ENCODE results near the gene LSM10. TPM values are rescaled to one million over a fixed set of nuclear protein-coding genes. Genes with fewer than 3 reads are reported as not detected.

The LSM10 gene
- total RNA-seq, 4 donors from 2014 or later: 19.1 to 52.7 (median 49.0) TPM

DNA sequence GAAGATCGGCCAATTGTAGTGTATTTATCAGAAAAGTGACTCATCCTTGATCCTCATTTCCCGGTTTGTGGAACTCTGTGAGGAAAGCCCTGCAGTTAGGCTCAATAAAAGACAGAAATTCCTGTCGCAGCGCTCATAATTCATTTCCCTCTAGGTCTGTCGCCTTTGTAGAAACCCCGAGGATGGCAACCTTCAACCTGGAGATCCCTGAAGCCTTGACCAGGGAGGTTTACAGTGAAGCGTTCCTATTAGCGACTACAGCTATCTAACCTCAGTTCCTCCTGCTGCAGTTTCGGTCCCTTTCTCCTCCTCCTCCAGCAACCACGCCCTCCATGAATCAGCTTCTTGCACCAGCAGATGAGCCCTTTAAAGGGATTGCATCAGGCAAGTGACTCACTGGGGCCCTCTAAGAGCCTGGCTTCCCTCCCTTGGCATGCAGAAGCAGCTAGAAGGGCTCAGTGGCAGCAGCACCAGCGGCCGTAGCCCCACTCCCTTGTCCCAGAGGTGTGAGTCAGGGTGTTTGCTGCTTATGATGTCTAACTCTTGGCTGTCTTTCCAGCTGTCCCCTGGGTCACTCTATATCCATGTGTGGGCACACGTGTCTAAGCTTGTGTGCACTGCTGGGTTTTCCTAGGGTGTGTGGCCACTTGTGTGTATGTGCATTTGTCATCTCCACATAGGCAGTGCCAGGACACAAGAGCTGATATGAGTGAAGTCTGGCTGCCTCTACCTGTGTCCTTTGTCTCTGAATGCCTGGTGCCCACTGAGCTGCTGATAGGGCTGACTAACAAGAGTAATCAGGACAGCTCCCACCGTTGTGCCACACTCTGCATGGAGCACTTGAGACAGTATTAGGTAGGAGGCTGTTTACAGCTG, 11.2 kb downstream of the LSM10 start:
- H3K27me3 ChIP-seq: no peaks in the 10 kb centered on the region
- peak; percentile 96 for DNase-seq
- peaks cover 11 to 12% of the 10 kb centered on the region in 2 donors for H3K36me3 ChIP-seq
- no peaks in the 10 kb centered on the region for H3K9me3 ChIP-seq
- TF ChIP-seq, protein P1, sequence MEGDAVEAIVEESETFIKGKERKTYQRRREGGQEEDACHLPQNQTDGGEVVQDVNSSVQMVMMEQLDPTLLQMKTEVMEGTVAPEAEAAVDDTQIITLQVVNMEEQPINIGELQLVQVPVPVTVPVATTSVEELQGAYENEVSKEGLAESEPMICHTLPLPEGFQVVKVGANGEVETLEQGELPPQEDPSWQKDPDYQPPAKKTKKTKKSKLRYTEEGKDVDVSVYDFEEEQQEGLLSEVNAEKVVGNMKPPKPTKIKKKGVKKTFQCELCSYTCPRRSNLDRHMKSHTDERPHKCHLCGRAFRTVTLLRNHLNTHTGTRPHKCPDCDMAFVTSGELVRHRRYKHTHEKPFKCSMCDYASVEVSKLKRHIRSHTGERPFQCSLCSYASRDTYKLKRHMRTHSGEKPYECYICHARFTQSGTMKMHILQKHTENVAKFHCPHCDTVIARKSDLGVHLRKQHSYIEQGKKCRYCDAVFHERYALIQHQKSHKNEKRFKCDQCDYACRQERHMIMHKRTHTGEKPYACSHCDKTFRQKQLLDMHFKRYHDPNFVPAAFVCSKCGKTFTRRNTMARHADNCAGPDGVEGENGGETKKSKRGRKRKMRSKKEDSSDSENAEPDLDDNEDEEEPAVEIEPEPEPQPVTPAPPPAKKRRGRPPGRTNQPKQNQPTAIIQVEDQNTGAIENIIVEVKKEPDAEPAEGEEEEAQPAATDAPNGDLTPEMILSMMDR (IDR thresholded peaks at IDR 0.05): no peak
- TF ChIP-seq POLR2A (IDR thresholded peaks at IDR 0.05): peak in 1 of 2 donors; percentile 88
- peaks cover 21 to 36% of the 10 kb centered on the region in 2 donors for H3K4me1 ChIP-seq
- peak overlapping the region in 1 of 3 donors; percentile 30 for H3K4me3 ChIP-seq (replicated peaks in 1 of 3)
- WGBS, 2 donors: 1 to 2% methylated on average over 14 of the region's 14 CpGs
- peak overlapping the region; percentile 87 to 98 (median 94) for H3K27ac ChIP-seq
- intact Hi-C loops (cut with DNase I): no loop called here

DNA sequence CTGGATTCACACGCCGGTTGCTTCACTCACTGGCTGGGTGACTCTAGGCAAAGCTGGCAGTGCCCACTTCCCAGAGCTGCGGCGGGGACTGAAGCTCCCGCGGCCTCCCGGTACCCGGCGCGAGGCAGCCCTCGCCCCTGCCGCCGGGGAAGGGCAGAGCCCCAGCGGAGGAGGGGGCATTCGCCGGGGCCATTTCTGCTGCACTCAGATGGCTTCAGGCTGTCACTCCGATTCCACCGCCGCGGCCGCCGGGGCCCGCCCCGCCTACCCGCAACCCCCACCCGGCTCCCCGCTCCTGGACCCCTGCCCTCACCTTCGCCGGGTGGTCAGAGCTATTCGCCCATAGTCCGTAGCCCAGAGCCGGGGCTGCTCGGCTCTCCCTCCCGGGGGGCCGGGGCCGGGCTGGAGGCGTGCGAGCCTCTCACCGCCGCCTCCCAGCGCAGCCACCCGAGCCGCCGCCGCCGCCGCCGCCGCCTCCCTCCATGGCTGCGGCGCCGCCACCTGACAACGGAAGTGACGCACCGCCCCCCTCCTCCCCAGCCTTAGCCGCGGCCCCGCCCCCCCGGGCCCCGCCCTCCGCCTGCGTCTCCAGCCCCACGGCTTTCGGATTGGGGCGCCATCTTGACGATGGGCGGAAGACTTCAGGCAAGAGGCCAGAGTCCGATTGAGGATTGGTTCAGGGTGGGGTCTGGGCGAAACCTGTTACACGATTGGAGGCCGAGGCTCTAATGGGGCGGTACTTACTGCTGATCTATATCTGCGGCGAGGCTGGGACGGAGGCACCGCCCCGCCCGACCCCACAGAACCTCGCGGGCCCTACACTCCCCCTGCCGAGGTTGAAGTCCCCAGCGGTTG, 12.1 kb downstream of the LSM10 start, which contains the start of gene STK40:
STK40 (minus strand) TSS at position 515 of the 855 bp plus-strand sequence. CDS start 24,592 bp downstream, outside the sequence.
- intact Hi-C loops (cut with DNase I): no loop called here
- H3K36me3 ChIP-seq: peaks cover 3 to 4% of the 10 kb centered on the region in 2 donors
- H3K4me1 ChIP-seq: peaks cover 21 to 43% of the 10 kb centered on the region in 2 donors
- TF ChIP-seq, protein P1 (IDR thresholded peaks at IDR 0.05): no peak
- TF ChIP-seq POLR2A (IDR thresholded peaks at IDR 0.05): peak; percentile 79 to 91
- H3K4me3 ChIP-seq (replicated peaks in 1 of 3): peak within 1 kb of the TSS; percentile 56 to 87 (median 82)
- H3K27me3 ChIP-seq: no peaks in the 10 kb centered on the region
- peak; percentile 98 to 99 for DNase-seq
- H3K27ac ChIP-seq: peak within 1 kb of the TSS; percentile 87 to 98 (median 94)
- WGBS, 2 donors: 0% methylated on average over 2 to 12 of the region's 82 CpGs
- H3K9me3 ChIP-seq: no peaks in the 10 kb centered on the region

DNA sequence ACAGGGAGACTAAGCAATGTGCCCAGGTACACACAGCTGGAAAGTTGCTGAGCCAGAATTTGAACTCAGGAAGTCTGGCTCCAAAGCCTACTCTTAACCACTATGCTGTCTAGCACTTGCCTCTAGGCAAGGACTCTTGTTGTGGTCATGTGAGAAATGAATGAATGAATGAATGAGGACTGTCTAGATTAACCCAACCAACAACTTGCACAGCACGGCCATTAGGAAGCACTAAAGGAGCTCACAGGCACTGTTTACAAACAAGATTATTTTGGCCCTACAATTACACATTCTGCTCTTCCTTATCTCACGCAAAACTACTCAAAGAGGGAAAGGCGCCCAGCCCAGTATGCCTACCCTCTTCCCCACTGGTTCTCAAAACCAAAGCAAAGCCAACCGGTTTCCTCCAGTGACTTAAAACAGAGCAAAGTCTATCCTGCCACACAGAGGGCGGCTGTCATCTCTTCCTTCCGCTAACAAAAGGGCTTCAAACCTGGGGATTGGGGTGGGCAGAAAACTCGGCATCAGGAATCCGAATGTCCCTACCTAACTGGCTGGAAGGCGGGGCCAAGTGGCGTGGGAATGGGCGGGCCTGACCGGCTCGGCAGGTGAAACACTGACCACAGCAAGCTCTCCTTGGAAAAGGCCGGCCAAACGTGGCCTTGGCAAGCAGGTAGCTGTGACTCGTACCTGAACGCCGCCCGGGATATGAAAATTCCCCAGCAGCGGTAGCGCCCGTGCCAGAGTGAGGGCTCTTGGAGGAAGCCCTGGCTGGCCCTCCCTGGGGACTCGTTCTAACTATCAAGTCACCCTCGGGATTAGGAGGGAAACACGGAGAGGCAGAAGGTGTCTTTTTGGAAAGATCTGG, 12.9 kb downstream of the LSM10 start:
- Histone ChIP-seq H3K36me3 (no peaks in the 10 kb centered on the region), H3K4me1 (peaks cover 30 to 51% of the 10 kb centered on the region in 2 donors), H3K27ac (peak overlapping the region; percentile 85 to 98 (median 86)), H3K9me3 (no peaks in the 10 kb centered on the region), H3K27me3 (no peaks in the 10 kb centered on the region), H3K4me3 (replicated peaks in 1 of 3) (peak overlapping the region; percentile 56 to 87 (median 82))
- 5 to 7% methylated on average over 10 to 16 of the region's 25 CpGs for WGBS, 2 donors
- intact Hi-C loops (cut with DNase I): no loop called here
- peak in 1 of 2 donors; percentile 84 for TF ChIP-seq POLR2A (IDR thresholded peaks at IDR 0.05)
- TF ChIP-seq, protein P1 (IDR thresholded peaks at IDR 0.05): no peak
- DNase-seq: peak; percentile 94 to 95

DNA sequence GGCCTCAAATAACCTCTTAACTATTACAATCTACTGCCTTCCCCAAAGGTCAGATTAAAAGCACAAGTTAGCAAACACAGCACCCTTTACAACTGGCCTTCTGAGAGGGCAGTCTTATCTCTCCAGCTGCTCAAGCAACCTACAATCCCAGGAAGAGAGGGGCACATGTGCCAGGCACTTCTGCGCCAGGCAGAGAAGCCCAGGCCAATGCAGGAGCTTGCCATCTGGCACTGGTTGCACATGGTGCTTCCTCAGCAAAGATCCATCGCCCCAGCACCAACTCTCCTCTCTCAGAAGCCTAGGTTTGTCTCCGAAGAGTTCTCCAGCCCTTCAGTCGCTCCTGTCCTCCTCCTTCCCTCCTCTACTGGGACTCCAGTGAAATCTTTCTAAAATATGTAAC, 14.5 kb downstream of the LSM10 start:
- WGBS, 2 donors: 78 to 86% methylated on average over 4 of the region's 4 CpGs
- no peak overlapping the region for H3K4me3 ChIP-seq (replicated peaks in 1 of 3)
- no peaks in the 10 kb centered on the region for H3K27me3 ChIP-seq
- peaks cover 31 to 60% of the 10 kb centered on the region in 2 donors for H3K4me1 ChIP-seq
- no peak for TF ChIP-seq POLR2A (IDR thresholded peaks at IDR 0.05)
- TF ChIP-seq, protein P1 (IDR thresholded peaks at IDR 0.05): no peak
- intact Hi-C loops (cut with DNase I): no loop called here
- H3K27ac ChIP-seq: no peak overlapping the region
- no peaks in the 10 kb centered on the region for H3K9me3 ChIP-seq
- no peak for DNase-seq
- H3K36me3 ChIP-seq: no peaks in the 10 kb centered on the region
